Measurements from ENCODE around the gene OR6X1.
A peak's percentile ranks its signal among the peaks of the same experiment; 100 is the strongest.
"Not testable (repeated sequence)": the region's sequence is repeated elsewhere in the genome, so short reads cannot be mapped to it uniquely, and the experiment has no call there.

OR6X1 gene

DNA sequence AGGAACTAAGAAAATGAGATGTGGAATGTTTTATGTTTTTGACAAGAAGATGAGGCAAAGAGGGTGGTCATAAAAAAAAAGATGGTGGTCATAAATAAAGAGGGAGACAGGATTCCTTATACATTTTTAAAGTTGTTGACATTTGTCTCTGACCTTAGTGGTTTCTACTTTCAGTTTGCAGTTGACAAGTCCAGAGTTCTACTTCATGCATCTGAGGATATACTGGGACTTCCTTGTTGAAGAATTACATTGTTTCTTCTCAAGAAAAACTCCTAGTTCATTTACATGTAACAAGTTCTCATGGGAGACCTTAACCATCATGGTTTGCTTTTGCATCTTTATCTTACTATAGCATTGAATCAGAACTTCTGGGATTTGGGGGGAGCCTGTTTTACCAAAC is 1.2 kb downstream of the OR6X1 start:
- no peak for DNase-seq (ENCODE audit: low spot score)

DNA sequence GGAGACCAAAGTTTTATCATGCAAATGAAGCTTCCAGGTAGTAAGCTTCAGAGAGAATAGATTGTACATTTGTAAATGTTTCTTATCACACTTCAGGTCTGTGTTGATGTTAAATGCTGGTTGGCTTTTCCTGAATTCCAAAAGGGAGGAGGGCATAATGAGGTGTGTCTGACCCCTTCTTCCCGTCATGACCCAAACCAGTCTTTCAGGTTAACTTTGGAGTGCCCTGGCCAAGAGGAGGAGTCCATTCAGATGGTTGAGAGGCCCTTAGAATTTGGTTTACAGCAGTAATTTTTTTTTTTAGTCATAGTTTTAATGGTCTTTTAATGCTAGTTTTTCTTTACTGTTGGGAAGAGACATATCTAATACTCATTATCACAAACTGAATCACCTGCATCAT is 2.5 kb downstream of the OR6X1 start:
- no peak for DNase-seq (ENCODE audit: low spot score)

DNA sequence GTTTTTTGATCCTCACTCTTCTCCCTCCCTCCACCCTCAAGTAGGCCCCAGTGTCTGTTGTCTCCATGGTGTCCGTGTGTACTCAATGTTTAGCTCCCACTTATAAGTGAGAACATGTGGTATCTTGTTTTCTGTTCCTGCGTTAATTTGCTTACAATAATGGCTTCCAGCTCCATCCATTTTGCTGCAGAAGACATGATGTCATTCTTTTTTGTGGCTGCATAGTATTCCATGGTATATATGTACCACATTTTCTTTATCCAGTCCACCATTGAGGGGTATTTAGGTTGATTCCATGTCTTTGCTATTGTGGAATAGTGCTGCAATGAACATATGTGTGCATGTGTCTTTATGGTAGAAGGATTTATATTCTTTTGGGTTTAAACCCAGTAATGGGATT is 6.0 kb downstream of the OR6X1 start:
- DNase-seq (ENCODE audit: low spot score): not testable (repeated sequence)

DNA sequence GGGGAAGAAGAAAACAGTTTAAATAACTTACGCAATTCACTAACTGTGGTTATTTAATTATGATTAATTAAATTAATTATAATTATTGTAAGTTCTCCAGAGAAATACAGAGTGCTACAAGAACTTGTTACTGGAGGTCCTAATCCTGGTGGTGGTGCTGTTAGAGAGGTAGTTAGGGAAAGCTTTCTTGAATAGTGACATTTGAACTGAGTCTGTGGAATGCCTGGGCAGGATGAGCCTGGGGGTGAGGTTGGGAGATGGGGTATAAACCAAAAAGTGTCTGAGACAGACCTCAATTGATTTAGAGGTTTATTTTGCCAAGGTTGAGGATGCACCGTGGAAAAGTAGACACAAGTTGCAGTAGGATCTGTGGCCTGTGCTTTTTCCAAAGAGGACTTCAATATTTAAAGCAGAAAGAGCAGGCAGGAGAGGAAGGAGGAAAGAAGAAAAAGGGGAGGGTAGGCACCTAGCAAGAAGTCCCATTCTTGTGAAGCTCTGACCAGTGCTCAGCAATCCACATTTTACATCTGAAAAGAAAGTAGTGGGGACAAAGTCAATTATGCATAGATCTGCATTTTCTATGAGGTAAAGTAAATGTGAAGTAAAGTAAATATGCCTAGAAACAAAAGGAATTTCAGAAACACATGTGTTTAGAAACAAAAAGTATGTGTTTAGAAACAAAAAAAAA is 8.4 kb downstream of the OR6X1 start:
- DNase-seq (ENCODE audit: low spot score): no peak

DNA sequence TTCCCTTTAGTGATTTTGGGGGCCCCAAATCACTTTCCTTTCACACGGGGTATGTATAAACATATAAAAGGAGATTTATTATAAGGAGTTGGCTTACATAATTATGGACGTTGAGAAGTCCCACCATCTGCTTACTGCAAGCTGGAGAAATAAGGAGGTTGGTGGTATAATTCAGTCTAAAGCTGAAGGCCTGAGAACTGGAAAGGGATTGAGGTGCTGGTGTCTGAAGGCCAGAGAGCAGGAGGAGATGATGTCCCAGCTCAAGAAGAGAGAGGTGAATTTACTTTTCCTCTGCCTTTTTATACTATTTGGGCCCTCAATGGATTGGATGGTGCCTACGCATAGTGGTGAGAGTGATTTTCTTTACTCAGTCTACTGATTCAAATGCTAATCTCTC is 11.6 kb downstream of the OR6X1 start:
- no peak for DNase-seq (ENCODE audit: low spot score)

DNA sequence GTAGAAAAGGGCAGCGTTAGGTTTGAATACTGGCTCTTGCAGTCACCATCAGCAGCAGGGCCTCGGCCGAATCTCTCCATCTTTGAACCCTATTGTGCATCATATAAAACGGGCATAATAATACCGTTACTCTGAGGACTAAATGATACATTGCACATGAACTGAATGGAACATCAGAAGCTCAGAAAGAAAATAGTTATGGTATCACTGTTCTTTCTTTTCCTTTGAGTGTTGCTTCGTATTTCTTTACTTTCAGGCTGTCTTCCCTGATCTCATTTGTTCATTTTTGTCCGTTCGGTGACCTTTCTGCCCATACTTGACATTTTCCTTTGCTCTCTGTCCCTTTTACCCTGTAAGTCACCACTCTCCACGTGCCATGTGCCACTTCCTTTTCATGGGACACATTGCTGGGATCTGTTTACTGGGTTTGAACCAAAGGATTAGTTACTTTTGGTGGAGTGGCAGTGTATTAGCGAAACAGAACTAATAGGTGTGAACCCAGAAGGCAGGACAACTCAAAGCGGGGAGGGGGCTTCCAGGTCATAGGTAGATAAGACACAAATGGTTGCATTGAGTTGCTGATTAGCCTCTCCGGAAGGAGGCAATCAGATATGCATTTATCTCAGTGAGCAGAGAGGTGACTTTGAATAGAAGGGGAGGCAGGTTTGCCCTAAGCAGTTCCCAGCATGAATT is 12.1 kb downstream of the OR6X1 start:
- DNase-seq (ENCODE audit: low spot score): no peak

DNA sequence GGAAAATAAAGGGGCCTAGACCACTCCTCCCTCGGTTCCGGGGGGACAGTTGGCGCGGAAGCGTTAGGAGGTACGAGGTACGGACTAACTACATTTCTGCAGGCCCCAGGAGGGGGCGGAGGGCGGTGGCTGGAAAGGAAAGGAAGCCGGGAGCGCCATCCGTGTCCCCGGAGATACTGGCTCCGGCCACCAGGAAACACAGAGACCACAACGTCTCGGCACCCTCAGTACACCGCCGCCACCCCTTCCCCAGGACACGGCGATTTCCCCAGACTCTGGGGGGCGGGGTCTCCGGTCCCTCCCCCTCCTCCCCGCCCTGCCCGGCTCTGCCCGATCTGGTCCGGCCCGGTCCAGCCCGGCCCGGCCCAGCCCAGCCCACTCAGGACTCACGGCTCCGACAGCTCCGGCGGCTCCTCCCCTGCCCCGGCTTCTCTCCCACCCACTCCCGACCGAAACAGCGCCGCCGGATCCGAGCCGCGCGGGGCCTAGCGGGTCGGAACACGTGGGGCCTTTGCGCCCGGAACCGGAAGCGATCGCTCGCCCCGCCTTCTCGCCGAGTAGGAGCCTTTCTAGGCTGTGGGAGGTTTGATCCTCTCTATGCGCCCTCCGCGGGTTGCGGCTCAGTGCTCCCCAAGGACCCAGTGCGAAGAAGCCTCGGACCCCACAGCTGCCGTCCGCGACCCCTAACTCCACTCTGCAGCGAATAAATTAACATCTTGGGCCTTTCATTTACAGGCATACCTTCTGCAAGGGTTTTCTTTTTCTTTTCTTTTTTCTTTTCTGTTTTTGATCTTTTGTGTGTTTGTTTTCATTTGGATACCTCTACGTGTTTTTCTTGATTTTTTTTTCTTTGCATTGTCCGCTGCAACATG is 12.9 kb downstream of the OR6X1 start, which contains the start of gene ZNF202:
TSS of gene ZNF202 (minus strand) at position 502 of the 872 bp plus-strand sequence. CDS start 10,772 bp downstream, outside the sequence.
- peak; percentile 88 for DNase-seq (ENCODE audit: low spot score)

DNA sequence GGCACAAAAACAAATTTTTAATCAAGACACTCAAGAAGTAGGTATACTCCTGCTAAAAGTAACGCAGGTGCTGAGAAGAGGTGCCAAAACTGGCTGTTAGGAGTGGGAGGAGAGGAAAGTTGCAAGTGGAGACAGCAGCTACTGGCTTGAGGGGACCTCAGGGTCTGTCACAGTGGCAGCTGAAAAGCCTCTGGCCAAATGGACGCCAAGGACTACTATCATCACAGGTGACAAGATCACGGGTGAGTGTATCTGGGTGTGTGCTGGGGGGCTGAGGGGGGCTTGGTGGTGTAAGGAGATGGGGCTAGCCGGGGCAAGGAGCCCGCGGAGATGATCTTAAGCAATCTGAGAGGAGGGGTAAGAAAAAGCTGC is 13.5 kb downstream of the OR6X1 start:
- no peak for DNase-seq (ENCODE audit: low spot score)

DNA sequence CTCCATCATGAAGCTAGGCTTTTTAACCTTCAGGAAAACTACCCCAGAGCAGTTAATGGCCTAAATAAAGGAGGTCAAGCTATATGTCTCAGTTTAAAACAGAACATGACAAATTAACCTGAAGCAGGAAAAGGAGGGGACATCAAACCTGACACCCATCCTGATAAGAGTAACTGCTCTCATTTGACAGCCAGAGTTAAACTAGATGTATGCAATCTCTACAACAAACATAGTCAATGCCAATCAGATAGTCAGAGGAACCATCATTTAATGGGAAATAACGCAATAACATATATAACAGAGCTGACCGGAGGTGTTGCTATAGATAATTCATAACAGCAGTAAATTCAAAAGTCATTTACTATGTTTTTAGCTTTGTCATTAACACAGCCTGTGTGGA is 15.9 kb downstream of the OR6X1 start:
- no peak for DNase-seq (ENCODE audit: low spot score)

DNA sequence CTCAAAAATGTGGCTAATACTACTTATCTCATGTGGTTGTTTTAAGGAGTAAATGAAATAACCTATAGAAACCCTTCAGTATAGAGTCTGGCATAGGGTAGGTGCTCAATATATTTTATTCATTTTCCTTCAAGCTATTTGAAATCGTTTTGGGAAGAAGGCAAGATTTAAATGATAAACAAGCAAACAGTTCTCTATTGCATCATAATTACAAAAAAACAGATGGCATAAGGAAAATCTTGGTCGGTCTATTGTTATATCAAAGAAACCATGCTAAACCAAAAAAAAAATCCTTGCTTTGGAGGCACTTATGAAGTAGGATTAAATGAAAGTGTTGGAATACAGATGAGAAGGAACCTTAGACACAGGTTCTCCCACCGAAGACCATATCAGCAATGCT is 17.5 kb downstream of the OR6X1 start:
- no peak for DNase-seq (ENCODE audit: low spot score)

DNA sequence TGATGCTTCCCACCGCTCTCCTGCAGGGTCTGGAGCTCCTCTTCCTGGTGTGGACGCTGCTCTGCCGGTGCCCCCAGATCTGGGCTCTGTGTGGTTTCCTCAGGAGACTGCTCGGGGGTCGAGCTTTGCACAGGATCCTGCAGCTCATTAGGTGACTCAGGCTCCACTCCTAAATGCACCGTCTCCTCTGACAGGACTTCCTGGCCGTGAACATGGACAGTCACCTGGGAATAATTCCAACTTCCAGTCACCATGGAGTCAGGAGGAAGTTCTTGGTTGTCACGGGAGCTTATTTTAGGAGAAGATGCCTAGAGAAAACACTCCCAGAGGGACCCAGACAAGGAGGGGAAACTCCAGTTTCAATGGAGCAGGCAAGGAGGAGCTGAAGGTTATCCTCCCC is 24.7 kb downstream of the OR6X1 start:
- DNase-seq (ENCODE audit: low spot score): no peak

DNA sequence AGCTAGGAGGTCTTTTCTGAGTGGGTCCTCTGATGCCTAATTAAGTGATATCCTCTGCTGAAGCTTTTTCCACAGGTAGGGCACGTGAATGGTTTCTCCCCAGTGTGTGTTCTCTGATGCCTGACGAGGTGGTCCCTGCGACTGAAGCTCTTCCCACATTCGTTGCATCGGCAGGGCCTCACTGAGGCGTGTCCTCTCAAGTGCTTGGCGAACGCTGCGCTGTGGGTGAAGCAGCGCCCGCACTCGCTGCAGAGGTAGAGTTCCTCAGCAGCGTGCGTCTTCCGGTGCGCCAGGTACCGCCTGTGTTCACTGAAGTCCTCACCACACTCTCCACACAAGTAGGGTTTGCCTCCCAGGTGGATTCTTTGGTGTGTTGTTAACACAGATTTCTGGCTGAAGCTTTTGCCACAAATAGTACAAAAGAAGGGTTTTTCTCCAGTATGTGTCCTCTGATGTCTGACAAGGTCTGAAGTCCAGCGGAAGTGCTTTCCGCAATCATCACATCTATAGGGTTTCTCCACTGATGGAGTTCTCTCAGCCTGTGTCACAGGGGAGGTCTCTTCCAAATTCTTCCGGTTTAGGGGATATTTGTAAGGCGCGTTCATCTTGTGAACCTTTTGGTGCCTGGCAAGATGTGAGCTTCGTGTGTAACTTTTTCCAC is 28.2 kb downstream of the OR6X1 start:
- DNase-seq (ENCODE audit: low spot score): no peak

DNA sequence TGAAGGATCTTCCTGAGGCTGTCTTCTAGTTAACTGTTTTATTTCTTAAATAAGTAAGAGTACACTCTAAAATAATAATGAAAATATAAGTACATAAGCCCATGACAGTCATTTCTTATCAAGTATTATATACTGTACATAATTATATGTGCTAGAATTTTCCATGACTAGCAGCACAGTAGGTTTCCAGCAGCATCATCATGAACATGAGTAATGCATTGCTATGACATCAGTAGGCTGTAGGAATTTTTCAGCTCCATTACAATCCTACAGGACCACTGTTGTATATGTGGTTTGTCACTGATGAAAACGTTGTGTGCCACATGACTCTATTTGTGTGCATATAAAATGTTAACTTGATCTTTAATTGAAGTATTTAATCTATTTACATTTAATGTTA is 34.9 kb downstream of the OR6X1 start:
- DNase-seq (ENCODE audit: low spot score): no peak

DNA sequence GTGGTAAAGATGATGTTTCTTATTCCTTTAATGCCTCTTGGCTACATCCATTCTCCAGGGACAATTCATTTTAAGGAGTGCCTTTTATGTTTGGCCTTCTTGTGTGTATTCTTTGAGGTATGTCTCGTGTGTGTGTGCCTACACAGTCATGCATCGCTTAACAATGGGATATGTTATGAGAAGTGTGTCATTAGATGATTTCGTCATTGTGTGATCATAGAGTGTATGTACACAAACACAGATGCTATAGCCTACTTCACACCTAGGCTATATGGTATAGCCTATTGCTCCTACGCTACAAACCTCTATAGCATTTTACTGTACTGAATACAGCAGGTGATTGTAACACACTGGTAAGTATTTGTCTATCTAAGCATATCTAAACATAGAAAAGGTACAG is 35.8 kb downstream of the OR6X1 start:
- no peak for DNase-seq (ENCODE audit: low spot score)

DNA sequence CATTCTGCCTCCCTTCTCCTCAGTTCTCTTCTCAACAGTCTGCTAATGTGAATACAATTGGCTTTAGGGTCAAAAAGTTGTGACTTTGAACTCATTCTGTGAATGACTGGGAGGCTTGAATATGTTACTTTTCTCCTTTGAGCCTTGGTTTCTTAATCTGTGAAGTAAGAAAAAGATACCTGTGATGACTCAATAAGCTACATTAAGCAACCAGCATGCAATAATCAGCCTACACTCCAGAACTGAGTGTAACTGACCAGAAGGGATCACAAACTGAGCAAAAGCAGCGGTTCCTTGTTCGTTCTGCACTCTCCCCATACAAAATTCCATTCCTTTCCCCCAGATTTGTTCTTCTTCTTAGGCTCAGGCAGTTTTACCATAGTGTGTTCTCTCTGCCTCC is 36.3 kb downstream of the OR6X1 start:
- DNase-seq (ENCODE audit: low spot score): no peak

DNA sequence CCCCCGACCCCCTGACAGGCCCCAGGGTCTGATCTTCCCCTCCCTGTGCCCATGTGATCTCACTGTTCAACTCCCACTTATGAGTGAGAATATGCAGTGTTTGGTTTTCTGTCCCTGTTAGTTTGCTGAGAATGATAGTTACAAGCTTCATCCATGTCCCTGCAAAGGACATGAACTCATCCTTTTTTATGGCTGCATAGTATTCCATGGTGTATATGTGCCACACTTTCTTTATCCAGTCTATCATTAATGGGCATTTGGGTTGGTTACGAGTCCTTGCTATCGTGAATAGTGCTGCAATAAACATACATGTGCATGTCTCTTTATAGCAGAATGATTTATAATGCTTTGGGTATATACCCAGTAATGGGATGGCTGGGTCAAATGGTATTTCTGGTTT is 41.7 kb downstream of the OR6X1 start:
- DNase-seq (ENCODE audit: low spot score): not testable (repeated sequence)

DNA sequence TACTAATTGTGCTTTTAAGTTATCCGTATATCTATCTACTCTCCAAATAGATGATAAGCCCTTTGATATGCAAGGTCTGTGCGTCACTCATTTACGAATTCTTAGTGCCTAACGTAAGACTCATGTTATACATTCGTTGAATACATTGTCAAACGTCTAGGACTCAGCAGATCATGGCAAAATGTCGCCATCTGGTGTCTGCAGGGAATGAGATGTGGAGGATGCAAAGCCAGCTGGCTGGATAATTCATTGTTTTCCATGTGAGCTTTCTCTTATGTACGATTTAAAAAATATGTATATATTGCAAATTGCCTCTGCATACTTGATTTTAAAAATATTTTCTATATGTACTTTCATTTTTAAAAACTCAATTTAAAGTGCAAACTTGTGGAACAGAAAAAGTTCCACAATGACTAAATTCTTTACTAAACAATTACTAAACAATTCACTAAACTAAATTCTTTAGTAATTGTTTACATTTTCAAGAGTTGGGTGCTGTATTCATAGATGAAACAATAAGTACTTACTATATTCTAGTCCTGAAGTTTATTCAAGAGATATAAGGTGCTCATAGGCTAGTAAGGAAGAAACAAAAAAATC is 46.6 kb downstream of the OR6X1 start:
- DNase-seq (ENCODE audit: low spot score): peak; percentile 36

DNA sequence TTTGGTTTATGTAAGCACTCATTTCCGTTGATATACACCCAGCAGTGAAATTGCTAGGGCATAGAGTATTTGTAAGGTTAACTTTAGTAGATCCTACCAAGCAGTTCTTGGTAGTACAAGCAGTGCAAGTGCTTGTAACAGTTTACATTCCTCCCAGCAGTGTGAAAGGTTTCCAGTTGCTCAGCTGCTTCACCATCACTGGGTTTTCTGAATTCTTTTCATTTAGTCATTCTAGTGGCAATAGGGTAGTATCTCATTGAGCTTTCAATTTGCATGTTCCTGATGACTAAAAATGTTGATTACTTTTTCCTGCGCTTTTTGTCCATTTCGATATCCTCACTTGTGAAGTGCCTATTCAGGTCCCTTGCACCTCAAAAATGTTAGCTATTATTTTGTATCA is 47.1 kb downstream of the OR6X1 start:
- no peak for DNase-seq (ENCODE audit: low spot score)

DNA sequence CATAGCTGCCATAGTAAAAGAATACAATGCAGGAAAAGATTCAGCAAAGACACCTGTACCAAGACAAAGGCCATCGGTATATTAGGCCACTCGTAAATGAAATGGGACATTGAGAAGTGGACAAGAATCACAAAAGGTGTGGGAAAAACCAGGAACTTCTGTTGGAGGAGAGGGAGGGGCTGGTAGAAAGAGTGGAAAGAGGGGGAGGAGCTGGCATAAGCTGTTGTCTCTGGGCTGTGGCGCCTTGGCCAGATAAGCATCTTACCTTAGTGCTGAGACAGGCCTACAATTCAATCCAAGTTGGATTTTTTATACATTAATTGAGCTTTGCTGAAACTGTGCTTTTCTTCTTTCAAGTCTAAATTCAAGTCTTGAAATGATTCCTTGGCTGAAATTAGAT is 50.0 kb downstream of the OR6X1 start:
- DNase-seq (ENCODE audit: low spot score): no peak

Data from germinal center (tissue), 1 donor.